Measurements from ENCODE around the gene MRGPRF. TPM values are rescaled to one million over a fixed set of nuclear protein-coding genes. Genes with fewer than 3 reads are reported as not detected.

MRGPRF gene
- total RNA-seq, 1 donor from 2014 or later, result not detected

DNA sequence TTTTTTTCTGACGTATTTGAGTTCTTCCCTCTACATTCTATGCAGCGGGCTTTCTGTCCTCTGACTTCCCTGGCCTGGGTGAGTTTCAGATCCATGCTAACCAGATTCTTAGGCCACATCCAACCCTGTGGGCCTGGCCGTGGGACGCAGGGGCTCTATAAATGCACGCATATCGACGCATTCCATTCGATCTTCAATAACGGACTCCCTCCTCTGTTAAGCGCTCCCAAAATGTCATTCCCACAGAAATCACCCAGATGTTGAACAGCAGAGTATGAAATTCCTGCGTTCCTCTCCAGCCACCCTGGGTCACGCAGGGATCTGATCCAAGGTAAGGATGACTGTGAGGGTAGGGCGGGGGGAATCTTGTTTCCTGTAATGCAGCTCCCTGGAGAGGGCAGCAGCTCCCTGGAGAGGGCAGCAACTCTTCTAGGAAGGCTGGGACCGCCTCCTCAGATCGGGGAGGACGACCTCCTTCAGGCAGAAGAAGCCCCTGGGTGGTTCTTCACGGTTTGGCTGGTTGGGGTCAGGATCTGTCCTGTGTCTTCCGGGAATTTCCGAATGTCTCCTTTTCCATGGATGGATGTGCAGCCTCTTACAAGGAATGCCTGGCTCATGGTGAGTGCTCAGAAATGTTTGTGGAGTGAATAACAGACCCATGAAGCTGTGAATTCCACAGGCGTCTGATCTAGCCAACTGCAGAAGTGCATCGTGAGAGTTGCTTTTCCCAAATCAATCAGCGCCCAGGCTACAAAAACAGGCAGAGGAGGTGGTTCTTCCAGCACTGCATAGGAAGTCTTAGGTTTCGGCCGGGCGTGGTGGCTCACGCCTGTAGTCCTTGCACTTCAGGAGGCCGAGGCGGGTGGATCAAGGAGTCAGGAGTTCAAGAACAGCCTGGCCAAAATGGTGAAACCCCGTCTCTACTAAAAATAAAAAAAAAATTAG, 44.5 kb downstream of the MRGPRF start:
- DNase-seq, result no peak
- Mint-ChIP-seq H3K4me3 (no peak overlapping the region), H3K36me3 (ENCODE audit: low read depth) (peaks cover 3% of the 10 kb centered on the region), H3K9me3 (no peaks in the 10 kb centered on the region), H3K4me1 (peaks cover 7% of the 10 kb centered on the region), H3K27me3 (no peaks in the 10 kb centered on the region), H3K27ac (no peak overlapping the region)
- intact Hi-C loops (cut with micrococcal nuclease), result no loop called here

DNA sequence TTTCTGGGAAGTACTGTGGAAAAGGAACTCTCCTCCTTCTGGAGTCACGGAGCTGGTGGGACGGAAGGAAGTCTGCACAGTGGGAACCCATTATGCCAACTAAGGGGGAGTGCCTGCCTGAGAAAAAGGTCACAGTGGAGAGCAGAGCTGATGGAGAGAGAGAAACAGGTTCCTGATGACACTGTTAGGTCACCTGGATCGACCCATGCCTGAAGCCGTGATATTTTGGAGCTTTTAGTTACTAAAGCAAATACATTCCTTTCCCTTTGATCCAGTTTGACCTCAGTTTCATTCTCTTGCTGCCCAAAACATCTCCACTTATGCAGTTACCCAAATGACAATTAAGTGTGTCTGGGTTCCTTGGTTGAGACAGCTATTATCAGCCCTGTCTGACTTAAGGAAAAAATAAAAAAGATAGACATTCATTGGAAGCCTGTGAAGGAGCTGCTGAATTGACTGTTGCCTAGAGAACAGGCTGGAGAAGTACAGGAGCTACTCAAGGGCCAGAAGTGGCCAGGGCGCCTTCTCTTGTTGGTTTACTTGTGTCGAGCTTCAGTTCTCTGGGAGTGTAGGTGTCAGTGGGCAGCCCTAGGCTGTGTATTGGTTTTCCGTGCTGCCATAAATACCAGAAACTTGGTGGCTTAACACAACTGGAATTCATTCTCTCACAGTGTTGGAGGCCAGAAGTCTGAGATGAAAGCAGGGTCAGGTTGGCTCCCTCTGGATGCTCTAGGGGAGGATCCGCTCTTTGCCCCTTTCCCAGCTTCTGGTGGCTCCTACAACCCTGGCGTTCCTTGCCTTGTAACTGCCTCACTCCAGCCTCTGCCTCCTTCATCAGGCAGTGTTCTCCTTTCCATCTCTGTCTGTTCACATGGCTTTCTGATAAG, 45.9 kb downstream of the MRGPRF start:
- no peak overlapping the region for H3K4me3 Mint-ChIP-seq
- peaks cover 12% of the 10 kb centered on the region for H3K4me1 Mint-ChIP-seq
- intact Hi-C loops (cut with micrococcal nuclease), result no loop called here

GRCh38 chr11:68965901-68966853, 46.9 kb downstream of the MRGPRF start:
- peaks cover 12% of the 10 kb centered on the region for H3K4me1 Mint-ChIP-seq
- H3K9me3 Mint-ChIP-seq, result no peaks in the 10 kb centered on the region
- peak overlapping the region; percentile 3 for H3K4me3 Mint-ChIP-seq
- peak; percentile 78 for DNase-seq
- intact Hi-C loops (cut with micrococcal nuclease), result no loop called here
- peak overlapping the region; percentile 13 for H3K27ac Mint-ChIP-seq
- H3K27me3 Mint-ChIP-seq, result no peaks in the 10 kb centered on the region
- peaks cover 3% of the 10 kb centered on the region for H3K36me3 Mint-ChIP-seq (ENCODE audit: low read depth)

More for the DNA sequence above, 45.9 kb downstream of the MRGPRF start:
- no peak overlapping the region for H3K27ac Mint-ChIP-seq
- H3K36me3 Mint-ChIP-seq (ENCODE audit: low read depth), result peaks cover 3% of the 10 kb centered on the region
- no peak for DNase-seq
- H3K9me3 Mint-ChIP-seq, result no peaks in the 10 kb centered on the region
- H3K27me3 Mint-ChIP-seq, result no peaks in the 10 kb centered on the region

GRCh38 chr11:68963779-68964178, 49.3 kb downstream of the MRGPRF start:
- no peaks in the 10 kb centered on the region for H3K9me3 Mint-ChIP-seq
- no peak for DNase-seq
- no peak overlapping the region for H3K27ac Mint-ChIP-seq
- H3K27me3 Mint-ChIP-seq, result no peaks in the 10 kb centered on the region
- intact Hi-C loops (cut with micrococcal nuclease), result no loop called here
- H3K4me1 Mint-ChIP-seq, result peaks cover 12% of the 10 kb centered on the region
- H3K4me3 Mint-ChIP-seq, result no peak overlapping the region
- H3K36me3 Mint-ChIP-seq (ENCODE audit: low read depth), result peaks cover 3% of the 10 kb centered on the region

DNA sequence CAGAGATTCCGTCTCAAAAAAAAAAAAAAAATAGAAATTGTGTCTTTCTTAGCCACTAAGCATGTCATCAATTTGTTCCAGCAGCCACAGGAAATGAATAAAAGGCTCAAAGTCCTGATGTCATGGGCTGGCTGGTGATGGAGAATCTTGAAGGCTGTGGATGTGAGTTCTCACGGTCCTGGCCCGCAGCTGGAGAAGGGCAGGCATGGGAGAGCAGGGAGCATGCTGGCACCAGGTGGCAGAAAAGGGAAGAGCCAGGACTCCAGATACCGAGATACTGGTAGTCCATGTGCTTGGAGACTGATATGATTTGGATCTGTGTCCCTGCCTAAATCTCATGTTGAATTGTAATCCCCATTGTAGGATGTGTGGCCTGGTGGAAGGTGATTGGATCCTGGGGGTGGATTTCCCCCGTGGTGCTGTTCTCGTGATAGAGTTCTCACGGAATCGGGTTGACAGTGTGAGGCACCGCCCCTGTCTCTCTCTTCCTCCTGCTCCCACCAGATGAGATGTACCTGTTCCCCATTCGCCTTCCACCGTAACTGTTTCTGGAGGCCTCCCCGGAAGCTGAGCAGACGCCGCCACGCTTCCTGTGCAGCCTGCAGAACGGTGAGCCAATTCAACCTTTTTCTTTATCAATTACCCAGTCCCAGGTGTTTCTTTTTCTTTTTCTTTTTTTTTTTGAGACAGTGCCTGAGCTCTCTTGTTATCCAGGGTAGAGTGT, 50.4 kb downstream of the MRGPRF start:
- peak; percentile 77 for DNase-seq
- no peaks in the 10 kb centered on the region for H3K27me3 Mint-ChIP-seq
- H3K36me3 Mint-ChIP-seq (ENCODE audit: low read depth), result peaks cover 3% of the 10 kb centered on the region
- peak overlapping the region; percentile 62 for H3K27ac Mint-ChIP-seq
- intact Hi-C loops (cut with micrococcal nuclease), result no loop called here
- no peaks in the 10 kb centered on the region for H3K9me3 Mint-ChIP-seq
- peaks cover 12% of the 10 kb centered on the region for H3K4me1 Mint-ChIP-seq
- peak overlapping the region; percentile 53 for H3K4me3 Mint-ChIP-seq

GRCh38 chr11:68961245-68961644, 51.8 kb downstream of the MRGPRF start:
- H3K27ac Mint-ChIP-seq, result no peak overlapping the region

GRCh38 chr11:68960294-68961071, 52.6 kb downstream of the MRGPRF start:
- H3K27ac Mint-ChIP-seq, result no peak overlapping the region
- H3K36me3 Mint-ChIP-seq (ENCODE audit: low read depth), result peaks cover 3% of the 10 kb centered on the region
- intact Hi-C loops (cut with micrococcal nuclease), result no loop called here
- no peak overlapping the region for H3K4me3 Mint-ChIP-seq
- peaks cover 5% of the 10 kb centered on the region for H3K4me1 Mint-ChIP-seq
- DNase-seq, result no peak
- H3K9me3 Mint-ChIP-seq, result no peaks in the 10 kb centered on the region
- no peaks in the 10 kb centered on the region for H3K27me3 Mint-ChIP-seq

More at GRCh38 chr11:68961245-68961644, 51.8 kb downstream of the MRGPRF start:
- intact Hi-C loops (cut with micrococcal nuclease), result no loop called here
- no peaks in the 10 kb centered on the region for H3K27me3 Mint-ChIP-seq
- no peaks in the 10 kb centered on the region for H3K9me3 Mint-ChIP-seq
- no peak overlapping the region for H3K4me3 Mint-ChIP-seq
- peaks cover 11% of the 10 kb centered on the region for H3K4me1 Mint-ChIP-seq
- DNase-seq, result no peak
- H3K36me3 Mint-ChIP-seq (ENCODE audit: low read depth), result peaks cover 3% of the 10 kb centered on the region

GRCh38 chr11:68959465-68960293, 53.4 kb downstream of the MRGPRF start:
- H3K4me1 Mint-ChIP-seq, result peaks cover 5% of the 10 kb centered on the region
- peaks cover 3% of the 10 kb centered on the region for H3K36me3 Mint-ChIP-seq (ENCODE audit: low read depth)
- no peak overlapping the region for H3K27ac Mint-ChIP-seq
- no peaks in the 10 kb centered on the region for H3K9me3 Mint-ChIP-seq
- no peak for DNase-seq
- no peak overlapping the region for H3K4me3 Mint-ChIP-seq
- intact Hi-C loops (cut with micrococcal nuclease), result no loop called here
- H3K27me3 Mint-ChIP-seq, result no peaks in the 10 kb centered on the region

GRCh38 chr11:68958211-68958610, 54.8 kb downstream of the MRGPRF start:
- Mint-ChIP-seq H3K9me3 (no peaks in the 10 kb centered on the region), H3K4me1 (peaks cover 5% of the 10 kb centered on the region), H3K36me3 (ENCODE audit: low read depth) (no peaks in the 10 kb centered on the region), H3K4me3 (no peak overlapping the region), H3K27ac (no peak overlapping the region), H3K27me3 (peaks cover 2% of the 10 kb centered on the region)
- no peak for DNase-seq
- intact Hi-C loops (cut with micrococcal nuclease), result no loop called here

GRCh38 chr11:68956547-68957254, 56.3 kb downstream of the MRGPRF start:
- no peaks in the 10 kb centered on the region for H3K36me3 Mint-ChIP-seq (ENCODE audit: low read depth)
- peaks cover 2% of the 10 kb centered on the region for H3K27me3 Mint-ChIP-seq
- no peaks in the 10 kb centered on the region for H3K9me3 Mint-ChIP-seq
- H3K4me1 Mint-ChIP-seq, result no peaks in the 10 kb centered on the region
- no peak overlapping the region for H3K27ac Mint-ChIP-seq
- intact Hi-C loops (cut with micrococcal nuclease), result no loop called here
- no peak for DNase-seq
- no peak overlapping the region for H3K4me3 Mint-ChIP-seq

DNA sequence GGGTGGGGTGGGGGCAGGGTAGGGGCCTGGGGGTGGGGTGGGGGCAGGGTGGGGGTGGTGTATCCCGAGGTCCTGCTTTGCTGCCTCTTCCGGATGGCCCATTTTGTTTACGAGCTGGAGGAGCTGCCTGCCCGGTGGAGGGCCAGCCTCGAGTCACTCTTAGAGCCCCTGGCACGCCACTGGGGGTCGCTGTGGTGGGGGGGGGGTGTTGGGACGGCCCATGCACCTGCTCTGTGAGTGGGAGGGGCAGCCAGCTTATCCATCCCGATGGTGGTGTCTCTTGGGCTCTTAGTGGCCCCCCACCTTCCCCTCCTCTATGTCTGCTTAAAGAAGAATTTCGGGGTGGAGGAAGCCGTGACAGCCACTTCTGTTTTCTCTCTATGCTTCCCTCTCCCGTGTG, 56.9 kb downstream of the MRGPRF start:
- H3K9me3 Mint-ChIP-seq, result no peaks in the 10 kb centered on the region

More for the DNA sequence above, 56.9 kb downstream of the MRGPRF start:
- H3K4me1 Mint-ChIP-seq, result no peaks in the 10 kb centered on the region
- peaks cover 2% of the 10 kb centered on the region for H3K27me3 Mint-ChIP-seq
- H3K27ac Mint-ChIP-seq, result no peak overlapping the region
- DNase-seq, result peak; percentile 66
- no peak overlapping the region for H3K4me3 Mint-ChIP-seq
- intact Hi-C loops (cut with micrococcal nuclease), result no loop called here
- H3K36me3 Mint-ChIP-seq (ENCODE audit: low read depth), result no peaks in the 10 kb centered on the region

All from activated CD4-positive, alpha-beta T cell treated with anti-CD3 and anti-CD28 coated beads, Interleukin-2, amount 10 ng/mL, durations not matched to agents 24 days and 14 days (primary cell).